Mucosa of rectum (tissue), 2 donors: Measurements from ENCODE around the gene RASSF1.

Source experiments
- H3K27ac ChIP-seq, 2 donors: one replicate each; pipeline ENCODE4 v1.7.0; 2013; ENCODE audit warnings: inconsistent platforms in 2 of 2, low read depth in 2 of 2, low read length in 2 of 2
- H3K27me3 ChIP-seq, 2 donors: one replicate each; pipeline ENCODE4 v1.7.0; 2013; ENCODE audit warnings: low read length in 2 of 2; ENCODE audit not compliant: control insufficient read depth in 2 of 2, insufficient read depth in 2 of 2
- H3K36me3 ChIP-seq, 2 donors: one replicate each; pipeline ENCODE4 v1.7.0; 2013; ENCODE audit warnings: low read length in 2 of 2; ENCODE audit not compliant: control insufficient read depth in 2 of 2, insufficient read depth in 2 of 2
- H3K4me1 ChIP-seq, 2 donors: one replicate each; pipeline ENCODE4 v1.7.0; 2013; ENCODE audit warnings: low read length in 2 of 2, mild to moderate bottlenecking in 1 of 2; ENCODE audit not compliant: control insufficient read depth in 2 of 2, insufficient read depth in 2 of 2
- H3K4me3 ChIP-seq, 2 donors: one replicate each; pipeline ENCODE4 v1.7.0; 2013; ENCODE audit warnings: low read length in 2 of 2
- H3K9ac ChIP-seq, 2 donors: one replicate each; pipeline ENCODE4 v1.7.0; 2013; ENCODE audit warnings: low read length in 2 of 2, low read depth in 1 of 2, mild to moderate bottlenecking in 1 of 2
- H3K9me3 ChIP-seq, 2 donors: one replicate each; pipeline ENCODE4 v1.7.0; 2013; ENCODE audit warnings: low read length in 2 of 2; ENCODE audit not compliant: control insufficient read depth in 2 of 2
- donor health status: healthy.
- donor health status: Normal muscosa, but diverticular disease.

RASSF1 gene

GRCh38 chr3:50296721-50297383 lies 43.8 kb downstream of the RASSF1 start:
- H3K27ac ChIP-seq, result no peak overlapping the region
- no peaks in the 10 kb centered on the region for H3K36me3 ChIP-seq
- no peak overlapping the region for H3K9ac ChIP-seq
- no peaks in the 10 kb centered on the region for H3K27me3 ChIP-seq
- H3K9me3 ChIP-seq, result no peaks in the 10 kb centered on the region
- H3K4me3 ChIP-seq, result no peak overlapping the region
- H3K4me1 ChIP-seq, result peaks cover 30 to 35% of the 10 kb centered on the region in 2 donors

GRCh38 chr3:50295553-50296431 lies 44.8 kb downstream of the RASSF1 start:
- Histone ChIP-seq H3K9me3 (no peaks in the 10 kb centered on the region), H3K27ac (no peak overlapping the region), H3K36me3 (no peaks in the 10 kb centered on the region), H3K9ac (no peak overlapping the region), H3K4me3 (no peak overlapping the region), H3K4me1 (peaks cover 35 to 42% of the 10 kb centered on the region in 2 donors), H3K27me3 (no peaks in the 10 kb centered on the region)

GRCh38 chr3:50294492-50295403 lies 45.9 kb downstream of the RASSF1 start:
- no peaks in the 10 kb centered on the region for H3K9me3 ChIP-seq
- peaks cover 31 to 37% of the 10 kb centered on the region in 2 donors for H3K4me1 ChIP-seq

GRCh38 chr3:50294089-50294488 lies 46.5 kb downstream of the RASSF1 start:
- Histone ChIP-seq H3K27ac (no peak overlapping the region), H3K9me3 (no peaks in the 10 kb centered on the region), H3K4me1 (peaks cover 31 to 34% of the 10 kb centered on the region in 2 donors), H3K9ac (no peak overlapping the region), H3K27me3 (no peaks in the 10 kb centered on the region), H3K36me3 (peaks cover 12 to 13% of the 10 kb centered on the region in 2 donors), H3K4me3 (no peak overlapping the region)

More at GRCh38 chr3:50294492-50295403, 45.9 kb downstream of the RASSF1 start:
- Histone ChIP-seq H3K4me3 (no peak overlapping the region), H3K27me3 (no peaks in the 10 kb centered on the region), H3K27ac (no peak overlapping the region), H3K36me3 (peaks cover 6% of the 10 kb centered on the region in 2 donors), H3K9ac (no peak overlapping the region)

GRCh38 chr3:50293079-50293801 lies 47.4 kb downstream of the RASSF1 start:
- peaks cover 22 to 26% of the 10 kb centered on the region in 2 donors for H3K4me1 ChIP-seq
- H3K36me3 ChIP-seq, result peaks cover 20 to 21% of the 10 kb centered on the region in 2 donors
- peak overlapping the region; percentile 75 to 80 for H3K27ac ChIP-seq
- no peaks in the 10 kb centered on the region for H3K27me3 ChIP-seq
- peak overlapping the region; percentile 58 to 87 for H3K4me3 ChIP-seq
- peak overlapping the region; percentile 63 to 84 for H3K9ac ChIP-seq
- no peaks in the 10 kb centered on the region for H3K9me3 ChIP-seq

GRCh38 chr3:50292159-50293078 lies 48.2 kb downstream of the RASSF1 start, which contains the start of gene IFRD2:
Gene IFRD2 (minus strand): TSS chr3:50292429. CDS start chr3:50292274, 155 bp downstream.
- H3K4me3 ChIP-seq, result peak within 1 kb of the TSS; percentile 80 to 88
- peak within 1 kb of the TSS; percentile 75 to 80 for H3K27ac ChIP-seq
- peaks cover 19 to 23% of the 10 kb centered on the region in 2 donors for H3K4me1 ChIP-seq
- peak within 1 kb of the TSS; percentile 80 to 84 for H3K9ac ChIP-seq
- no peaks in the 10 kb centered on the region for H3K27me3 ChIP-seq
- no peaks in the 10 kb centered on the region for H3K9me3 ChIP-seq
- H3K36me3 ChIP-seq, result peaks cover 28 to 29% of the 10 kb centered on the region in 2 donors

GRCh38 chr3:50290161-50290641 lies 50.4 kb downstream of the RASSF1 start:
- Histone ChIP-seq H3K9me3 (no peaks in the 10 kb centered on the region), H3K4me1 (peaks cover 19 to 23% of the 10 kb centered on the region in 2 donors), H3K27me3 (no peaks in the 10 kb centered on the region), H3K4me3 (no peak overlapping the region), H3K27ac (no peak overlapping the region), H3K36me3 (peaks cover 36% of the 10 kb centered on the region in 2 donors), H3K9ac (peak overlapping the region in 1 of 2 donors; percentile 80)

GRCh38 chr3:50289130-50289529 lies 51.5 kb downstream of the RASSF1 start:
- Histone ChIP-seq H3K4me3 (no peak overlapping the region), H3K9ac (no peak overlapping the region), H3K27me3 (no peaks in the 10 kb centered on the region), H3K9me3 (no peaks in the 10 kb centered on the region), H3K36me3 (peaks cover 36% of the 10 kb centered on the region in 2 donors), H3K27ac (no peak overlapping the region), H3K4me1 (peaks cover 19 to 23% of the 10 kb centered on the region in 2 donors)
